SH-SY5Y (cell line): Measurements from ENCODE around the gene CDR2.

ENCODE experiments used
- GATA2 ChIP-seq: IDR thresholded peaks from 2 replicates; pipeline ENCODE4 v1.6.1; 2011; ENCODE audit warnings: mild to moderate bottlenecking, low read depth, low read length
- GATA3 ChIP-seq: IDR thresholded peaks from 2 replicates; pipeline ENCODE4 v1.6.1; 2011; ENCODE audit warnings: low read depth, mild to moderate bottlenecking, low read length, moderate library complexity

Gene CDR2

DNA sequence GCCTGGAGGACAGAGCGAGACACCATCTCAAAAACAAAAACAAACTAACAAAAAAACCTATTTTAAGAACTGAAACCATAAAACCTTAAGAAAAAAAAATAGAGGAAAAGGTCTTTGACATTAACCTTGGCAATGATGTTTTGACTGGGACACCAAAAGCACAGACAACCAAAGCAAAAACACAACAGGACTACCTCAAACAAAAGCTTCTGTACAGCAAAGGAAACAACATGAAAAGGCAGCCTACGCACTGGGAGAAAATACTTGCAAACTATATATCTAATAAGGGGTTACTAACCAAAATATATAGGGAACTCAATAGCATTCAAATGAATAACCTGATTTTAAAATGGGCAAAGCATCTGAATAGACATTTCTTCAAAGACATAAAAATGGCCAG is 32.3 kb downstream of the CDR2 start:
- no peak for TF ChIP-seq GATA3
- TF ChIP-seq GATA2, result no peak

DNA sequence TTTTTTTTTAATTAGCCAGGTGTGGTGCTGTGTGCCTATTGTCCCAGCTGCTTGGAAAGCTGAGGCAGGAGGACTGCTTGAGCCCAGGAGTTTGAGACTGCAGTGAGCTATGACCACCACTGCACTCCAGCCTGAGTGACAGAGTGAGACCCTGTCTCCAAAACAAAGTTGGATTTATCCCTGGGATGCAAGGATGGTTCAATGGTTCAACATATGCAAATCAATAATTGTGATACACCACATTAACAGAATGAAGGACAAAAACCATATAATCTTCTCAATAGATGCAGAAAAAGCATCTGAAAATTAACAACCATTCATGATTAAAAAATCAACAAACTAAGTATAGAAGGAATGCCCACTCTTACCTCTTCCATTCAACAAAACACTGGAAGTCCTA is 33.5 kb downstream of the CDR2 start:
- TF ChIP-seq GATA2 (no peak), GATA3 (no peak)

DNA sequence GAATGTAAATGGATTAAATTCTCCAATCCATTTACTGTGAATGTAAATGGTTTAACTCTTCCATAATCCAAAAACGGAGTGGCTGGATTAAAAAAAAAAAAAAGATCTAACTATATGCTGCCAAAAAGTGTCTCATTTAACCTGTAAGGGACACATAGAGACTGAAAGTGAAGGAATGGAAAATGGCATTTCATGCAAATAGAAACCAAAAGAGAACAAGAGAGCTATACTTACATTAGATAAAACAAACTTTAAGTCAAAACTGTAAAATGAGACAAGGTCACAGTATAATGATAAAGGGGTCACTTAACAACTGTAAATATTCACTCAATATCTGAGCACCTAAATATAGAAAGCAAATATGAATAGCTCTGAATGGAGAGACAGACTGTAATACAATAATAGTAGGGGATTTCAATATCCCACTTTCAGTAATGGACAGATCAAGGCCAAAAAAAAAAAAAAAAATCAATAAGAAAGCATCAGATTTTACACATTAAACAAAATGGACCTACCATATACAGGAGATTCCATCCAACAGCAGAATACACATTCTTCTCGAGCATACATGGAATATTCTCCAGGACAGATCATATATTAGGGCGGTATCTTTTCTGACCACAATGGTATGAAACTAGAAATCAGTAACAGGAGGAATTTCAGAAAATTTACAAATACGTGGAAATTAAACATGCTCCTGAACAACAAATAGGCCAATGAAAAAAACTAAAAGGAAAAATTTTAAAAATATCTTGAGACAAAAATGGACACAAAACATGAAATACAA is 36.4 kb downstream of the CDR2 start:
- TF ChIP-seq GATA3 (no peak), GATA2 (no peak)

DNA sequence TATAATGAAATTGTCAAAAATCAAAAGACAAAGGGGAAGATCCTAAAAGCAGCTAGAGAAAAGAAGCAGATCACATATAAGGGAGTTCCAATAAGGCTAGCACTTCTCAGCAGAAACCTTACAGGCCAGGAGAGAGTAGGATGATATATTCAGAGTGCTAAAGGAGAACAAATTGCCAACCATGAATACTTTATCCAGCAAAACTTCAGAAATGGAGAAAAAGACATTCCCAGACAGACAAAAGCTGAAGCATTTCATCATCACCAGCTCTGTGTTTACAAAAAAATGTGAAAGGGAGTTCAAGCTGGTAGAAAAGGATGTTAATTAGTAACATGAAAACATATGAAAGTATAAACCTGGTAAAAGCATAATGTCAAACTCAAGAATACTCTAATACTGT is 37.4 kb downstream of the CDR2 start:
- TF ChIP-seq GATA3 (no peak), GATA2 (no peak)

DNA sequence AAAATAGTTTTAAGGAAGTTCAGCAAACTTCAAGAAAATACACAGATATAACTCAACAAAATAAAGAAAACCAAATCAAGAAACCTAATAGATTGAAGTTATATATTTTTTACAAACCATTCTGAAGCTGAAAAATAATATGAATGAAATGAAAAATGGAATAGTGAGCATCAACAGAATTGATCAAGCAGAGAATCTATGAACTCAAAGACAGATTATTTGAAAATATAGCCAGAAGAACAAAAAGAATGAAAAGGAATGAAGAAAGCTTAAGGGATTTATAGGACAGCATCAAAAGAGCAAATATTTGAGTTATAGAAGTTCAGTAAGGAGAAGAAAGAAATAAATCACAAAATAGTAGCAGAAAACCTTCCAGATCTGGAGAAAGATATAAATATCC is 37.8 kb downstream of the CDR2 start:
- no peak for TF ChIP-seq GATA2
- TF ChIP-seq GATA3, result no peak

DNA sequence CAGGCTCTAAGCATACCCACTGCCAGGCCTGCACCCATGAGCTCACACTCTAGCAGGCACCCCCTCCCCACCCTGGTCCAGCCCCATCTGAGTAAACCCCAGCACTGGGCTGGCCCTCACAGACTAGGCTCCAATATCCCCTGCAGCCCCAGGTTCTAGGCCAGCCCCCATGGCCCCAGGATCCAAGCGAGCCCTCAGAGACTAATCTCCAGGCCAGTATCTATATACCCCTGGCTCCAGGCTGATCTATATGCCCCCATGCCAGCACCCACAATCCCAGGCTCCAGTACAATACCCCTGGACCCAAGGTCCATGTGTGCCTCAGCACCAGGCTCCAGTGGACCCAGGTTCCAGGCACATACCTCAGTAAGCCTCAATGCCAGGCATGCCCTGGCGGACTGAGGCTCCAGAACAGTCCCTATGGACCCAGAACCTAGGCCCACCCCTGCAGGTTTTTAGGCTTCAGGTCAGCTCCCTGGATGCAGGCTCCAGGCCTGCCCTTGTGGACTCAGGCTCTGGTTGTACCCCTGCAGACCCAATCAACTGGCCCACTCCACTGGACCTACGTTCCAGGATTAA is 38.7 kb downstream of the CDR2 start:
- TF ChIP-seq GATA3 (no peak), GATA2 (no peak)

DNA sequence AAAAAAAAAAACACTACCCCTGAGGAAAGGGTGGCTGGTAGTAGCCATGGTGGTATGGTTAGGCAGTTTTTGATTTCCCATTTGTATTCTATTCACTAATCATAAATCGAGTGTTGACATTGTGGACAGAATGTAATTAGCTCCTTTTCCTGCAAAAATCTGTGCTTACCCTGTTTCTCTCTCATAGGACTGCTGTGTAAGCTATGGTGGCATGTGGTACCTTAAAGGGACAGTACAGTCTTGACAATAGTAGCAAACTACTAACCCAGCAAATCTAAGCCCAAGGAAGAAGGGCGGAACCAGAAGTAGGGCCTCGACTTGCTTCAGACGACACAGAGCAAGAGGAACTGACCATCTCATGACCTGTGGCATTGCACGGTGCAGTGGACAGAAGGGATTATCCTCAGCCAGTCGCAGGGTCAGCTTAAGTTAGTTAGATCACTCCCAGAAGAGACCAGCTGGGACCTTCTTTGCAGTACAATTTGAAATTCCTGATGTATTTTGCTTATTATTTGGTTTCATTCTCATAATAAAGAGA is 40.9 kb downstream of the CDR2 start:
- TF ChIP-seq GATA3 (no peak), GATA2 (no peak)

DNA sequence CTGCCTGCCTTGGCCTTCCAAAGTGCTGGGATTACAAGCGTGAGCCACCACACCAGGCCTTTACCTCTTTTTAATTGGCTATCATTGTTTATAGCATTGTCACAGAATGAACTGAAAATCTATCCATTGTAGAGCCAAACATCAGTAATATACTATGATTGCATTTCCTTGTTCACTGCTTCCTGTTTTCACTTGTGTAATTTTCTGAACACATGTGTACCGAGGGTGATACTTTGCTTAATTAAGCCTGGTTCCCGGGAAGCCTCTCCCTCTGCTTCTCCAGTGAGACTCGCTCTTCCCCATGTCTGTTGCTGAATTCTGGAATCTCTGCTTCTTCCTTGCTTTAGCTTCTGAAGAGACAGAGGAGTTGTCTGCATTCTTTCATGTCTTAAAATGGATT is 44.1 kb downstream of the CDR2 start:
- TF ChIP-seq GATA2, result no peak
- TF ChIP-seq GATA3, result no peak

DNA sequence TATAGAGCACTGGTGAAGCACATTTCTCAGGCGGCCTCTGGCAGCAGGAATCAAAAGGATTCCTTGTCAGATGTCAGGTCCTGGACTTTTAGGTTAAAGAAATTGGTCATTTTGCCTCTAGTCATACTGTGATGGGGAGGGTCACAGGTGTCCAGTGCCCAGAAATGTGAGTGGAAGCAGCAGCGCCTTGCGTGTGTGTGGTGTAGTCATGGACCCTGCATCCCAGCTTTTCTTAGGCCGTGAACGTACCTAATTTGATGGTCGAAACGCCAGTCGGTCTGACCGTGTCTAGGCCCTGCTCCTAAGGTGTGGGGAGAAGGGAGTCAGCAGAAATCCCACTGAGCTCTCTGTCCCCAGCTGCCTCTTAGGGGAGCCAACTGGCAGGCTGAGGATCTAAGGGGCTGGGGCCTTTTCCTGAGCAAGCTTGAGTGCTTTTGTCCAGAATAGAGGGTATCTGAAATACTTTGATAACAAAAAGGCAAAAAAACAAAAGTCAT is 45.2 kb downstream of the CDR2 start:
- TF ChIP-seq GATA3 (no peak), GATA2 (no peak)

DNA sequence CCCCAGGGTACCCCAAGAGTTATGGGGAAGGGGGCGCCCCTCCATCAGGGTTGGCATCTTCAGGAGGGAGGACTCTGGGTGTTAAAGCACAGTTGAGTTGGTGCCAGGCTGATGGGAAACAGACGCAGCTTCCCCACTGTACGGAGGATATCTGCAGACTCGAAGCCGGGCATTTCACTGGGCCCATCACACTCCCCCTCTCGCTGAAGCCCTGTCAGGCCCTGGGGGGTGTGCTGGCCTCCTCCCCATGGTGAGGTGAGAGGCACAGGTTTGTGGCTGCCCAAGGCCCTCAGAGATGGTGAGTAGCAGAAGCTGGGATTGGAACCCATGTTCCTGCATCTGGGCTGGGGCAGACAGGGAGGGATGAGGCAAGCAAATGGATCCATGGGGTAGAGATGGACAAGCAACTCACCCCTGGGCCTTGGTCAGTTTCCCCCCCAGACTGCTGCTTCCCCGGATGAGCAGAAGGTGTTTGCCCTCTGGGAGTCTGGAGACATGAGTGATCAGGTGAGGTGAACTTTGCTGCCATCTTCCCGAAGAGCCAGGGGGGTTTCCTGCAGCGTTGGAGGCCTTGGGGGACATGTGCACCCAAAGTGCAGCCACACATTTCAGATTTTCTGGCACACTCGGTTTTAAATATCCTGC is 46.2 kb downstream of the CDR2 start:
- TF ChIP-seq GATA3, result no peak
- TF ChIP-seq GATA2, result no peak

DNA sequence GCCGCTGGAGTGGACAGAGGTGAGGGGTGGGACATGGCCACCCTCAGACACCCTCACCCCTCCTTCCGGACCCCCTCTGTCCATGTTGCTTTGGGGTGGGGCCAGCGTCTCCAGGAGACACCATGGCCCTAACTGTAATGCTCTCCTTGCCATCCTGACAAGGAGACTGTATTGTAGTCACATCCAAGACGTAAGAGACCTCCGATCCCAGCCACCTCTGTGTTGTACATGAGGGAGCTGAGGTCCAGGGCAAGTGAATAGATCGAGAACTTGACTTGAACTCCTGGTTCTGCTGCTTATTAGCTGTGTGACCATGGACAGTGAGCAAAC is 47.0 kb downstream of the CDR2 start:
- TF ChIP-seq GATA2 (no peak), GATA3 (no peak)

DNA sequence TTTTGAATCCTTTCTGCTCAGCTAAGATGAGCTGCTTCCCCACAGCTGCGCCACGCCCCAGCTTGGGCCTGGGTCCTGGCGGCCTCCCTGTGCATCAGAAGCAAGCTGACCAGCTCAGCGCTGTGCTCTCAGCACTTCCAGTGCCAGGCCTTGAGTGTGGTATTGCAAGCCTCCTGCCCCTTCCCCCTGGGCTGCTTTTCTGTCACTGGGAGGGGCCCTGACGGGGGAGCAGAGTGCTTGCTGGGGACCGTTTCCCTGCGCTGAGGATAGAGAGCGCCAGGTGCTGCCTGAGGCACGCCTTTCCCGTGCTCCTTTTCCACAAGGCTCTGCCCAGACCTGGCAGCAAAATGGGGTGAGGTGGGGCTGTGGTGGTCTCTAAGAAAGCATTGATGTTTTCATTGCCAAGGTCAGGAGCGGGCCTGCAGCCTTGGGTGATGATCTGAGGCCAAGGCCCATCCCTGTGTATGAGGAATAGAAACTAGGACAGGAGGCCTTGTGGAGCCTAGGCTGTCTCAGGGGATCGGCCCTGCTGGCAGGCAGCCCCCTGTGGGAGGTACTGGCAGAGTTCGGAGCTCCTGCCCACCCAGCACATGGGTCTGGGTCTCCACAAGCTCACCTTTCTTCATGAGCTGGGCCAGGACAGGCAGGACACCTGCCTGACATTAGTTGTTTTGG is 47.5 kb downstream of the CDR2 start:
- no peak for TF ChIP-seq GATA2
- no peak for TF ChIP-seq GATA3

DNA sequence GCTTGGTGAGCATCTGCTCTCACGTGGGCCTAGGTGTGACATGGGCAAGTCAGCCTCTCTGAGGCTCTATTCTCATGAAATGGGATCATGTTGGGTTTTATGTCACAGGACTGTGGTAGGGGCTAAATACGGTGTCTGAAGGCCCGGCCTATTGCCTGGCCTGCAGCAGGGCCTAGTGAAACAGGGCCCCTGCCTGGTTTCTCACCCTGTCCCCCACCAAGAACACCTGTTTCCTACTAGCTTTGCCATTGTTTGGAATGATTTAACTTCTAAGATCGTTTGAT is 48.1 kb downstream of the CDR2 start:
- TF ChIP-seq GATA2, result no peak
- TF ChIP-seq GATA3, result no peak

DNA sequence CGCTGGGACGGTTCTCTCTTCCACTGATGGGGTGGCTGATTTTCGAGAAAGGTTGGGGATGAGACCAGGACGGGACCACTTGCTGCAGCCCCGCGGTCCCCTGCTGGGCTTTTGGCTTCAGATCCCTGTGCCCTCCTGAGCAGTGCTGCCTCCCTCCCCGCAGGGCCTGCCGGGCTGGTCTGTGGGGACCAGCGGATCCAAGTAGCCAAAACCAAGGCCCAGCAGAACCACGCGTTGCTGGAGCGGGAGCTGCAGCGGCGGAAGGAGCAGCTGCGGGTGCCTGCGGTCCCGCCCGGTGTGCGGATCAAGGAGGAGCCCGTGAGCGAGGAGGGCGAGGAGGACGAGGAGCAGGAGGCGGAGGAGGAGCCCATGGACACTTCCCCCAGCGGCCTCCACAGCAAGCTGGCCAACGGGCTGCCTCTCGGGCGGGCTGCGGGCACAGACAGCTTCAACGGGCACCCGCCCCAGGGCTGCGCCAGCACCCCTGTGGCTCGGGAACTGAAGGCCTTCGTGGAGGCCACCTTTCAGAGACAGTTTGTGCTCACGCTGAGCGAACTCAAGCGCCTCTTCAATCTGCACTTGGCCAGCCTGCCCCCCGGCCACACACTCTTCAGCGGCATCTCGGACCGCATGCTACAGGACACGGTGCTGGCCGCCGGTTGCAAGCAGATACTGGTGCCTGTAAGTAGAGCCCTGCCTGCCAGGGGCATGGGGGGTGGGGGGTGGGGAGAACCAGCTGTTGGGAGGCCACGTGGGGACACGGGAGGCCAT is 48.6 kb downstream of the CDR2 start:
- TF ChIP-seq GATA3 (no peak), GATA2 (no peak)
